HG03460 (cell line): Measurements from ENCODE around the gene MORN5.

Experiments used
- ATAC-seq: cut with Tn5 transposase; IDR thresholded peaks from one replicate; pipeline ENCODE4 v1.9.1; 2021; ENCODE audit not compliant: unreplicated experiment

Gene MORN5

GRCh38 chr9:122143296-122143695, 16.4 kb upstream of the MORN5 start:
- ATAC-seq: no peak

- ATAC-seq: no peak
These were observed 15.8 kb upstream of the MORN5 start for GRCh38 chr9:122143876-122144405.

GRCh38 chr9:122144836-122145591, 14.7 kb upstream of the MORN5 start:
- no peak for ATAC-seq

- no peak for ATAC-seq
These were observed 14.2 kb upstream of the MORN5 start for GRCh38 chr9:122145592-122145863.

GRCh38 chr9:122151267-122151828, 8.4 kb upstream of the MORN5 start:
- ATAC-seq: no peak

GRCh38 chr9:122155796-122156195, 3.9 kb upstream of the MORN5 start:
- no peak for ATAC-seq

- no peak for ATAC-seq
These were observed 1.5 kb upstream of the MORN5 start for GRCh38 chr9:122158202-122158601.

- ATAC-seq: peak; percentile 8
These were observed 178 bp downstream of the MORN5 start for GRCh38 chr9:122159925-122160246.

- no peak for ATAC-seq
These were observed 2.7 kb downstream of the MORN5 start for GRCh38 chr9:122162415-122162814.

- ATAC-seq: no peak
These were observed 4.6 kb downstream of the MORN5 start for GRCh38 chr9:122164286-122164685.

GRCh38 chr9:122168356-122168755, 8.6 kb downstream of the MORN5 start:
- no peak for ATAC-seq

GRCh38 chr9:122172131-122172530, 12.4 kb downstream of the MORN5 start:
- no peak for ATAC-seq

- ATAC-seq: no peak
These were observed 14.0 kb downstream of the MORN5 start for GRCh38 chr9:122173670-122174069.

- no peak for ATAC-seq
These were observed 17.2 kb downstream of the MORN5 start for GRCh38 chr9:122176916-122177315.

- ATAC-seq: no peak
These were observed 19.5 kb downstream of the MORN5 start for GRCh38 chr9:122179054-122179689.

GRCh38 chr9:122179690-122180074, 20.0 kb downstream of the MORN5 start:
- ATAC-seq: no peak

- ATAC-seq: no peak
These were observed 20.9 kb downstream of the MORN5 start for GRCh38 chr9:122180633-122181032.

GRCh38 chr9:122183501-122183900, 23.8 kb downstream of the MORN5 start:
- ATAC-seq: no peak

GRCh38 chr9:122184551-122184950, 24.8 kb downstream of the MORN5 start:
- ATAC-seq: no peak

- no peak for ATAC-seq
These were observed 26.6 kb downstream of the MORN5 start for GRCh38 chr9:122186301-122186700.

- no peak for ATAC-seq
These were observed 27.2 kb downstream of the MORN5 start for GRCh38 chr9:122186777-122187470.

- ATAC-seq: no peak
These were observed 28.7 kb downstream of the MORN5 start for GRCh38 chr9:122188369-122188768.
